Measurements from ENCODE around the gene SACM1L. TPM values are rescaled to one million over a fixed set of nuclear protein-coding genes. Genes with fewer than 3 reads are reported as not detected.

Gene SACM1L
- total and polyA plus RNA-seq, 2 experiments from 2014 or later: 28.1 to 61.6 TPM

DNA sequence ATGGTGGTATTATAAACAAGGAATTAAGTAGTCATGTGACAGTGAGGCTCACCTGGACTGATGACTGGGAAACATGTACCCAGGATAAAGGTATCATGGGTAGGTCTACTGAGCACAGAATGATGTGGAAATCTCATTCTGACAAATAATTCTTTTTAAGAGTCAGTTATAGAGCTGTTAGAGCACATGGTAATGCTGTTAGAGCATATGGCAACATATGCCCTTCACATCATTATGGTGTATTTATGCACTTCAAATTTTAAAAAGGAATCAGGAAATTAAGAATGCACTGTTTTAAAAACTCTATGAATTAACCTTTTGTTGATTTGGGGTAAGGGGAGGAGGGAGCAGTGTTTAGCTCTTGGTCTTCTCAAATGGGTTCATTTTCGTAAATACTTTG lies 105.5 kb downstream of the SACM1L start:
- 95% methylated on average over 1 of the region's 1 CpG for WGBS (ENCODE audit: low lambda C conversion rate, missing lambda C conversion rate)
- peaks cover 39% of the 10 kb centered on the region for H3K27me3 ChIP-seq
- peaks cover 4% of the 10 kb centered on the region for H3K4me1 ChIP-seq (ENCODE audit: insufficient read depth)
- H4K20me1 ChIP-seq (ENCODE audit: insufficient read depth, poor library complexity, severe bottlenecking): no peaks in the 10 kb centered on the region
- no peaks in the 10 kb centered on the region for H3K9me2 ChIP-seq (replicated peaks; ENCODE audit: insufficient read depth)
- no peak overlapping the region for H3K4me3 ChIP-seq
- no peaks in the 10 kb centered on the region for H3K9me3 ChIP-seq (ENCODE audit: low read depth)
- no peak overlapping the region for H2AFZ ChIP-seq
- no peak overlapping the region for H3K4me2 ChIP-seq
- TF ChIP-seq CTCF (IDR thresholded peaks at IDR 0.05; ENCODE audit: poor library complexity): no peak
- TF ChIP-seq EZH2 (IDR thresholded peaks at IDR 0.05; ENCODE audit: borderline replicate concordance): no peak
- no peak for TF ChIP-seq EZH2phosphoT487 (IDR thresholded peaks at IDR 0.05; ENCODE audit: low read depth, severe bottlenecking, unreplicated experiment)
- H3K79me2 ChIP-seq: no peaks in the 10 kb centered on the region
- no peak overlapping the region for H3K27ac ChIP-seq
- no peak for DNase-seq (ENCODE audit: low spot score)
- no peaks in the 10 kb centered on the region for H3K36me3 ChIP-seq (replicated peaks; ENCODE audit: insufficient read depth, low read depth)

Small RNA genes within 50 kb of the gene (small RNA-seq; reads per million reads assigned to genes)
- not detected for gene RN7SL145P

Other genes starting within 250 kb of the SACM1L start
- gene LIMD1, start 94.6 kb upstream of the SACM1L start, total RNA-seq: 12.1 and 12.5 TPM in 2 replicates
- 6.7 and 7.3 TPM in 2 replicates for gene LIMD1, start 94.6 kb upstream of the SACM1L start, polyA plus RNA-seq
- gene SLC6A20, start 107.1 kb downstream of the SACM1L start, total RNA-seq: 9.6 and 11.5 TPM in 2 replicates
- 3.7 and 5.7 TPM in 2 replicates for gene SLC6A20, start 107.1 kb downstream of the SACM1L start, polyA plus RNA-seq
- gene LZTFL1, start 152.7 kb downstream of the SACM1L start, total RNA-seq: 24.8 and 25.1 TPM in 2 replicates
- gene LZTFL1, start 152.7 kb downstream of the SACM1L start, polyA plus RNA-seq: 11.7 and 14.3 TPM in 2 replicates
- 0.20 and 0.44 TPM in 2 replicates for gene CCR9, start 197.1 kb downstream of the SACM1L start, total RNA-seq
- gene CCR9, start 197.1 kb downstream of the SACM1L start, polyA plus RNA-seq: 0.33 TPM in 1 of 2 replicates, not detected in the other